ENCODE results near the gene ATP2A3.

The ATP2A3 gene

DNA sequence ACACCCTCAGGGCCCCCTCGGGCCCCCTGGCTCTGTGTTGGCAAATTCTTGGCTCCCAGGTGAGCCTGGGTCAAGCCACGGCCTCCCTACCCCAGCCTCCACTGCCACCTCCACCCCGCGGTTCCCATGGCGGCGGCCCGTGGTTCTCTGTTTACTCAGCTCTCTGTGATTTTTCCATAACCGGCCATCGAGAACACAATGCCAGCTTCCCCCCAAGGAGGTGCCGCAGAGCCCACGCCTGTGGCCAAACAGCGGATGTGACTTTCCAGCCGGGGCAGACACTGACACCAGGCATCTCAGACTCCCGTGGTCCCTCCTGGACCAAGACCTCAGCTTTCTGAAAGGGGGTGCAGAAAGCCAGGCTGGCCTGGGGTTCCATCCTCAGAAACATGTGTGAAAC, 21.6 kb upstream of the ATP2A3 start:
- TF ChIP-seq POLR2AphosphoS5 (IDR thresholded peaks at IDR 0.05; ENCODE audit: low read depth, low read length) (no peak), FOXP2 (optimal IDR thresholded peaks at IDR 0.05; ENCODE audit: borderline replicate concordance, extremely low read depth, extremely low read length, insufficient read depth) (no peak), SIN3A (IDR thresholded peaks at IDR 0.05; ENCODE audit: borderline replicate concordance, insufficient read depth, low read length) (no peak), TAF1 (IDR thresholded peaks at IDR 0.05; ENCODE audit: borderline replicate concordance, insufficient read depth, low read length) (no peak)
- TF ChIP-seq, protein P1, sequence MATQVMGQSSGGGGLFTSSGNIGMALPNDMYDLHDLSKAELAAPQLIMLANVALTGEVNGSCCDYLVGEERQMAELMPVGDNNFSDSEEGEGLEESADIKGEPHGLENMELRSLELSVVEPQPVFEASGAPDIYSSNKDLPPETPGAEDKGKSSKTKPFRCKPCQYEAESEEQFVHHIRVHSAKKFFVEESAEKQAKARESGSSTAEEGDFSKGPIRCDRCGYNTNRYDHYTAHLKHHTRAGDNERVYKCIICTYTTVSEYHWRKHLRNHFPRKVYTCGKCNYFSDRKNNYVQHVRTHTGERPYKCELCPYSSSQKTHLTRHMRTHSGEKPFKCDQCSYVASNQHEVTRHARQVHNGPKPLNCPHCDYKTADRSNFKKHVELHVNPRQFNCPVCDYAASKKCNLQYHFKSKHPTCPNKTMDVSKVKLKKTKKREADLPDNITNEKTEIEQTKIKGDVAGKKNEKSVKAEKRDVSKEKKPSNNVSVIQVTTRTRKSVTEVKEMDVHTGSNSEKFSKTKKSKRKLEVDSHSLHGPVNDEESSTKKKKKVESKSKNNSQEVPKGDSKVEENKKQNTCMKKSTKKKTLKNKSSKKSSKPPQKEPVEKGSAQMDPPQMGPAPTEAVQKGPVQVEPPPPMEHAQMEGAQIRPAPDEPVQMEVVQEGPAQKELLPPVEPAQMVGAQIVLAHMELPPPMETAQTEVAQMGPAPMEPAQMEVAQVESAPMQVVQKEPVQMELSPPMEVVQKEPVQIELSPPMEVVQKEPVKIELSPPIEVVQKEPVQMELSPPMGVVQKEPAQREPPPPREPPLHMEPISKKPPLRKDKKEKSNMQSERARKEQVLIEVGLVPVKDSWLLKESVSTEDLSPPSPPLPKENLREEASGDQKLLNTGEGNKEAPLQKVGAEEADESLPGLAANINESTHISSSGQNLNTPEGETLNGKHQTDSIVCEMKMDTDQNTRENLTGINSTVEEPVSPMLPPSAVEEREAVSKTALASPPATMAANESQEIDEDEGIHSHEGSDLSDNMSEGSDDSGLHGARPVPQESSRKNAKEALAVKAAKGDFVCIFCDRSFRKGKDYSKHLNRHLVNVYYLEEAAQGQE (IDR thresholded peaks at IDR 0.05; ENCODE audit: insufficient read depth in 1 of 2, low read depth in 2 of 2, low read length in 2 of 2), result no peak

DNA sequence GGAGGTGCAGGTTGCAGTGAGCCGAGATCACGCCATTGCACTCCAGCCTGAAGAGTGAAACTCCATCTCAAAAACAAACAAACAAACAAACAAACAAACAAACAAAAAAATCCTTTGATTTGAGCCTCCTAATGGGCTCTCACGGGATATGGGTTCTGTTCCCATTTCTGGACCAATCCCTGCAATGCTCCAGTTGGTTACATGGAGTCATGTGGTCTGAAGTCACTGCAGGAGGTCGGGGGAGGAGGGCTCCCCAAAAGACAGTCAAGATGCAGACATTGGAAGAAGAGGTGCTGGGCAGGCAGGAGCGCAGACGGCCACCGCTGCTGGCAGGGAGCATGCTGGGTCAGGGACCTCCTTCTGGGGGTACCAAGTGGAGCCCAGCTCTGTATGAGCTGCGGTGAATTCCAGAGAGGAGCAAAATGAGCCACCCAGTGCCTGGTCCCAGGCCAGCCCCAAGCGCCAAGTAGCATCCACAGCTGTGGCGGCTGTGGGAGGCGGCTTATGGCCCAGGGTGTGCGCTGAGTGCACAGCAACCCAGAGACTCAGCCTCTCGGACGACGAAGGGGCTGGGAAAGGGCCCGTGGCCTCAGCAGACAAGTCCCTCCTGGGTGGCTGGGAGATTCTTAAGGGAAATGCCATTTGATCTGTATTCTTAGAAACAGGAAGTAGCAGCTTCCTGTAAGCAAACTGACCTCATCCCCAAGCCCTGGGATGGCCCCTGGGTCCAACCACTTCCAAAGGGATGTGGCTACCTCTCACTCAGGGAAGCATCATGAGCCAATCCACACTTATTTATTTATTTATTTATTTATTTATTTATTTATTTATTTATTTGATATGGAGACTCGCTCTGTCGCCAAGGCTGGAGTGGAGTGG, 19.6 kb upstream of the ATP2A3 start:
- TF ChIP-seq SIN3A (IDR thresholded peaks at IDR 0.05; ENCODE audit: borderline replicate concordance, insufficient read depth, low read length) (no peak), FOXP2 (optimal IDR thresholded peaks at IDR 0.05; ENCODE audit: borderline replicate concordance, extremely low read depth, extremely low read length, insufficient read depth) (peak; percentile 33)

DNA sequence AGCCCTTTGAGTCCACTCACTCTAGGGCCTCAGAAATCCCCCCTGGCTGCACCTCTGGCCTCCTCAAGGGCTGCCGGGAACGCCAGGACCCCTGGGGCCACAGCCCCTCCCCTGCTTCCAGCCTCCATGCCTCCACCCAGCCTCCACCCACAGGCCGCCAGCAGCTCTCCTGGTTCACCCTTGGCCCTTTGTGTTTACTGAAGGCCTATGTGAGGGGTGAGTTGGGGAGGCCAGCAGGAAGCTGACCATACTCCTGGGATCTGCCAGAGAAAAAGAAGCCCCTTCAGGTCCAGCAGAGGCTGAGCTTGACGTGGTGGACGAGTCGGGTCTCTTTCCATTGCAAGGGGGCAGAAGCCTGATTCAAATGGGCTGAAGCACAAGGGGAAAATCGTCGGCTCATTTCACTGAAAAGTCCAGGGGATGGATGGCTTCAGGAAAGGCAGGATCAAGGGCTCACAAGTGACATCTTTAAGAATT, 18.3 kb upstream of the ATP2A3 start:
- TF ChIP-seq SIN3A (IDR thresholded peaks at IDR 0.05; ENCODE audit: borderline replicate concordance, insufficient read depth, low read length), result no peak
- TF ChIP-seq POLR2AphosphoS5 (IDR thresholded peaks at IDR 0.05; ENCODE audit: low read depth, low read length), result no peak
- TF ChIP-seq, protein P1 (IDR thresholded peaks at IDR 0.05; ENCODE audit: insufficient read depth in 1 of 2, low read depth in 2 of 2, low read length in 2 of 2), result no peak
- TF ChIP-seq FOXP2 (optimal IDR thresholded peaks at IDR 0.05; ENCODE audit: borderline replicate concordance, extremely low read depth, extremely low read length, insufficient read depth), result no peak

DNA sequence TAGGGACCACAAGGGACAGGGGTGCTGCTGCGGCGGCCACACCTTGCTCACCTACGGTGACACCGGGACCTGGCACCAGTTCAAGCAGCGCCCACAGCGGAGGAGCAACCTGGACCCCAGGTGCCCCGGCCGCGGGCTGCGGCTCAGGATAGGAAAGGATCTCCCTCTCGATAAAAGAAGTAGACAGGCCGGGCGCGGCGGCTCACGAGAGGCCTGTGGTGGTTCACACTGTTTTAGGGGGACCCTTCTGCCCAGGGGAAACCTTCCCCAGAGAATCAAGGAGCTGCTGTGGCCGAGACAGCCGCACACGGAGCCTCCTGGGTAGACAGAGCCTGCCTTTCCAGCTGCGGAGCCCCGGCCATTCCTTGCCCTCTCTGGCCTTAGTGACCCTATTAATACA, 17.9 kb upstream of the ATP2A3 start:
- TF ChIP-seq SIN3A (IDR thresholded peaks at IDR 0.05; ENCODE audit: borderline replicate concordance, insufficient read depth, low read length) (no peak), POLR2AphosphoS5 (IDR thresholded peaks at IDR 0.05; ENCODE audit: low read depth, low read length) (no peak), FOXP2 (optimal IDR thresholded peaks at IDR 0.05; ENCODE audit: borderline replicate concordance, extremely low read depth, extremely low read length, insufficient read depth) (no peak), TAF1 (IDR thresholded peaks at IDR 0.05; ENCODE audit: borderline replicate concordance, insufficient read depth, low read length) (no peak)
- TF ChIP-seq, protein P1 (IDR thresholded peaks at IDR 0.05; ENCODE audit: insufficient read depth in 1 of 2, low read depth in 2 of 2, low read length in 2 of 2), result no peak

DNA sequence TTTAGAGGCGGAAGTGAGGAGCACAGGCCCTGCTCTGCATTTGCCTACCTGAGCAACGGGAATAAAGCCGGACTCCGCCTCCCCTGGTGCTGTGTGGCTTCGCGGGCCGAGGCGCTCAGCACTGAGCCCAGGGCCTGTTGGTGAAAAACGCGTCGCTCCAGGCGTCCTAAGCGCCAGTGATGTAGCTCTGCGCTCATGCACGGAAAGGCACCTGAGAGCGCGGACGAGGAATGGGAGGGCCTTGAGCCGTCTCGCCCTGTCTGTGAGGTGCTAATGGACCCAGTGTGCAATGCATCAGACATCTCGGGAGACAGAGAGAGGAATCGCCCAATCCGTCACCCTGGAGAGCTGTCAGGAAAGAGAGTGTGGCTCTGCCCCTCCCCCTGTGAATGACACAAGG, 17.2 kb upstream of the ATP2A3 start:
- TF ChIP-seq FOXP2 (optimal IDR thresholded peaks at IDR 0.05; ENCODE audit: borderline replicate concordance, extremely low read depth, extremely low read length, insufficient read depth), result no peak
- no peak for TF ChIP-seq POLR2AphosphoS5 (IDR thresholded peaks at IDR 0.05; ENCODE audit: low read depth, low read length)
- TF ChIP-seq SIN3A (IDR thresholded peaks at IDR 0.05; ENCODE audit: borderline replicate concordance, insufficient read depth, low read length), result no peak
- TF ChIP-seq, protein P1 (IDR thresholded peaks at IDR 0.05; ENCODE audit: insufficient read depth in 1 of 2, low read depth in 2 of 2, low read length in 2 of 2), result no peak
- no peak for TF ChIP-seq TAF1 (IDR thresholded peaks at IDR 0.05; ENCODE audit: borderline replicate concordance, insufficient read depth, low read length)

Data from PFSK-1 (cell line).